Hepatocyte (in vitro differentiated cells): Measurements from ENCODE around the gene MINDY4. TPM values are rescaled to one million over a fixed set of nuclear protein-coding genes. Genes with fewer than 3 reads are reported as not detected.
"Not testable (repeated sequence)": the region's sequence is repeated elsewhere in the genome, so short reads cannot be mapped to it uniquely, and the experiment has no call there.

Experiments
- DNase-seq: peaks from one replicate; pipeline ENCODE4 v3.0.0-alpha.2; 2016; ENCODE audit warnings: low spot score
- H2AFZ ChIP-seq: fragments of 200-600 bp; sonication (generic); 2 replicates; pipeline ENCODE4 v1.6.0; 2016; ENCODE audit warnings: antibody characterized with exemption, mild to moderate bottlenecking
- H3K27ac ChIP-seq: fragments of 200-600 bp; sonication (generic); 2 replicates; pipeline ENCODE4 v1.5.1; 2016; ENCODE audit warnings: mild to moderate bottlenecking
- H3K27me3 ChIP-seq: fragments of 200-600 bp; sonication (generic); 2 replicates; pipeline ENCODE4 v1.6.1; 2016
- H3K36me3 ChIP-seq: fragments of 200-600 bp; sonication (generic); replicated peaks from 2 replicates; pipeline ENCODE4 v1.5.1; 2016; ENCODE audit warnings: low read depth; ENCODE audit not compliant: insufficient read depth
- H3K4me1 ChIP-seq: fragments of 200-600 bp; sonication (generic); 2 replicates; pipeline ENCODE4 v1.5.1; 2016; ENCODE audit warnings: mild to moderate bottlenecking, moderate library complexity; ENCODE audit not compliant: insufficient read depth
- H3K4me2 ChIP-seq: fragments of 200-600 bp; sonication (generic); 2 replicates; pipeline ENCODE4 v1.6.0; 2016
- H3K4me3 ChIP-seq: fragments of 200-600 bp; sonication (generic); 2 replicates; pipeline ENCODE4 v1.5.1; 2016; ENCODE audit warnings: mild to moderate bottlenecking
- H3K79me2 ChIP-seq: fragments of 200-600 bp; sonication (generic); 2 replicates; pipeline ENCODE4 v1.6.0; 2017; ENCODE audit warnings: mild to moderate bottlenecking
- H3K9me2 ChIP-seq: fragments of 200-600 bp; sonication (generic); replicated peaks from 2 replicates; pipeline ENCODE4 v1.6.0; 2017; ENCODE audit warnings: mild to moderate bottlenecking; ENCODE audit not compliant: insufficient read depth
- H3K9me3 ChIP-seq: fragments of 200-600 bp; sonication (generic); 2 replicates; pipeline ENCODE4 v1.5.1; 2016; ENCODE audit warnings: low read depth, mild to moderate bottlenecking
- H4K20me1 ChIP-seq: fragments of 200-600 bp; sonication (generic); 2 replicates; pipeline ENCODE4 v1.6.0; 2016; ENCODE audit warnings: mild to moderate bottlenecking; ENCODE audit not compliant: insufficient read depth, poor library complexity, severe bottlenecking
- EZH2 ChIP-seq: fragments of 200-600 bp; sonication (generic); IDR thresholded peaks from 2 replicates; pipeline ENCODE4 v1.6.1; 2016; ENCODE audit warnings: antibody characterized with exemption, mild to moderate bottlenecking, borderline replicate concordance
- EZH2phosphoT487 ChIP-seq: fragments of 200-600 bp; sonication (generic); IDR thresholded peaks from one replicate; pipeline ENCODE4 v1.6.1; 2018; ENCODE audit warnings: antibody characterized with exemption, mild to moderate bottlenecking, low read depth, moderate library complexity; ENCODE audit not compliant: unreplicated experiment, severe bottlenecking
- WGBS: methylation state at CpG from one replicate; pipeline ENCODE4 v1.1.6; 2016; ENCODE audit warnings: low lambda C conversion rate; ENCODE audit errors: missing lambda C conversion rate; 5-methylcytosine and 5-hydroxymethylcytosine counted together
- polyA plus RNA-seq: library from polyadenylated mRNA; unstranded; fragments of >200 nt; fragmentation: Nextera tagmentation; extraction: Ambion mirVana; gene quantifications from 2 replicates; pipeline ENCODE4 v1.2.1, GENCODE V29; 2016
- total RNA-seq: library from RNA; depleted of rRNA; stranded (reverse); fragments of >200 nt; gene quantifications from 2 replicates; pipeline ENCODE4 v1.2.3, GENCODE V29; 2014
- TF ChIP-seq, protein P1 (sequence below): fragments of 200-600 bp; sonication (generic); IDR thresholded peaks from 2 replicates; pipeline ENCODE4 v1.5.1; 2016; ENCODE audit warnings: antibody characterized with exemption, mild to moderate bottlenecking; ENCODE audit not compliant: poor library complexity

MINDY4 gene
- total and polyA plus RNA-seq, 2 experiments from 2014 or later, result 4.4 to 6.3 TPM

DNA sequence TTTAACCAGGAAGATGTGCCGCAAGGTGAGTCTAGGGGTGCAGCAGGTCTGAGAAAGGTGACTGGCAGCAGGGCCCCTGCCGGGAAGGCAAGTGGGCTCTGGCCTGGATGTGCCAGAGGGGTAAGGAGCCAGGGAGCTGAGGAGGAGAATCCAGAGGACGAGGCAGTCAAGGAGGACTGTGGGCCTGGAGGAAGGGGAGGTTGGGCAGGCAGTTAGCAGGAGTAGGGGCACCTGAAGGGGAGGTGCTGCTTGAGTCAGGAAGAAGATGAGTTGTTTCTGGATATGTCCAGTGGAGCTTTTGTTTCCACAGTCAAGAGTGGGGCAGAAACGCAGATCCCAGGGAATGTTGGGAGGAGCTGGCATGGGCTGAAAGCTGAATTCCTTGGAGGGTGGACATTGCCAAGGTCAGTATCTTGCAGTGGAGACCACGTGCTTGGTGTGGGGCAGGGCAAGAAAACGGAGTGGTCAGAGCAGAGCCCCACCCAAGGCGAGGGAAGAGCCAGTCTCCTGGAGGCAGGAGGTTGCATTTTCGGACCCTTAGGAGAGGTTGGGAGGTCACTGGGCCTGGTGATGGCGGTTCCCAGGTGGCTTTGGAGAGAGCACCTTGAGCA, 34.0 kb downstream of the MINDY4 start:
- TF ChIP-seq EZH2, result no peak
- TF ChIP-seq EZH2phosphoT487, result no peak
- TF ChIP-seq, protein P1, sequence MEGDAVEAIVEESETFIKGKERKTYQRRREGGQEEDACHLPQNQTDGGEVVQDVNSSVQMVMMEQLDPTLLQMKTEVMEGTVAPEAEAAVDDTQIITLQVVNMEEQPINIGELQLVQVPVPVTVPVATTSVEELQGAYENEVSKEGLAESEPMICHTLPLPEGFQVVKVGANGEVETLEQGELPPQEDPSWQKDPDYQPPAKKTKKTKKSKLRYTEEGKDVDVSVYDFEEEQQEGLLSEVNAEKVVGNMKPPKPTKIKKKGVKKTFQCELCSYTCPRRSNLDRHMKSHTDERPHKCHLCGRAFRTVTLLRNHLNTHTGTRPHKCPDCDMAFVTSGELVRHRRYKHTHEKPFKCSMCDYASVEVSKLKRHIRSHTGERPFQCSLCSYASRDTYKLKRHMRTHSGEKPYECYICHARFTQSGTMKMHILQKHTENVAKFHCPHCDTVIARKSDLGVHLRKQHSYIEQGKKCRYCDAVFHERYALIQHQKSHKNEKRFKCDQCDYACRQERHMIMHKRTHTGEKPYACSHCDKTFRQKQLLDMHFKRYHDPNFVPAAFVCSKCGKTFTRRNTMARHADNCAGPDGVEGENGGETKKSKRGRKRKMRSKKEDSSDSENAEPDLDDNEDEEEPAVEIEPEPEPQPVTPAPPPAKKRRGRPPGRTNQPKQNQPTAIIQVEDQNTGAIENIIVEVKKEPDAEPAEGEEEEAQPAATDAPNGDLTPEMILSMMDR, result no peak
- Histone ChIP-seq H3K27ac (no peak overlapping the region), H2AFZ (no peak overlapping the region), H3K4me3 (no peak overlapping the region), H3K36me3 (no peaks in the 10 kb centered on the region), H3K4me1 (peaks cover 10% of the 10 kb centered on the region), H3K79me2 (no peaks in the 10 kb centered on the region), H3K4me2 (no peak overlapping the region), H3K9me2 (no peaks in the 10 kb centered on the region), H3K9me3 (no peaks in the 10 kb centered on the region), H3K27me3 (no peaks in the 10 kb centered on the region), H4K20me1 (no peaks in the 10 kb centered on the region)
- 100% methylated on average over 9 of the region's 9 CpGs for WGBS
- no peak for DNase-seq

DNA sequence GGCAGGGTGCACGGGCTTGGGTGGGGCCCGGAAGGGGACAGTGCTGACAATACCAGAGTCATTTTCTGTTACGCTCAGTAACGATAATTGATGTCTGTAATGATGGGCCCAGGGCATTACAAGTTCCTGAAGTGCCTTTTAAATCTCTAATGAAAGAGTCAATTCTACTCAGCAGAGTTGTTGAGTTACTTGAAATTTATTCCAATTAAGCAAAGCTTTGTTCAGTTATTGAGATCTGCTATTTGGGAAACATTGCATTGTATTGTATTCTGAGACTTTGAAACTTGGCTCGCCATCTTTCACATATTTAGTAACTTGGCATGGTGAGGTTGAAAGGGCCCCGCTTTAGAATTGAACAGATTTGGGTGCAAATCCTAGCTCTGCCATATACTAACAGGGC, 34.7 kb downstream of the MINDY4 start:
- Histone ChIP-seq H3K9me3 (no peaks in the 10 kb centered on the region), H3K27me3 (no peaks in the 10 kb centered on the region), H3K36me3 (no peaks in the 10 kb centered on the region), H4K20me1 (no peaks in the 10 kb centered on the region), H3K4me1 (peaks cover 10% of the 10 kb centered on the region), H3K4me3 (no peak overlapping the region), H3K79me2 (no peaks in the 10 kb centered on the region), H3K4me2 (no peak overlapping the region), H3K27ac (no peak overlapping the region), H3K9me2 (no peaks in the 10 kb centered on the region), H2AFZ (no peak overlapping the region)
- TF ChIP-seq, protein P1, result no peak
- no peak for DNase-seq
- WGBS, result 79% methylated on average over 6 of the region's 6 CpGs

DNA sequence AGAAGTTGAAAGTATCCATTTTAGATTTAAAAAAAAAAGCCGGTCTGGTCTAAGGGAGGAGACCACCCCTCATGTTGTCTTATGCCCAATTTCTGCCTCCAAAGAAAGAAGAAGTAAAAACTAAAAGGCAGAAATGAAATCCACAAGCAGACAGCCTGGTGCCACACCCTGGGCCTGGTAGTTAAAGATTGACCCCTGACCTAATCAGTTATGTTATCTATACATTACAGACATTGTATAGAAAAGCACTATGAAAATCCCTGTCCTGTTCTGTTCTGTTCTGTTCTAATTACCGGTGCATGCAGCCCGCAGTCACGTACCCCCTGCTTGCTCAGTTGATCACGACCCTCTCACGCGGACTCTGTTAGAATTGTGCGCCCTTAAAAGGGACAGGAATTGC, 36.3 kb downstream of the MINDY4 start:
- H3K36me3 ChIP-seq, H3K9me2 ChIP-seq, H4K20me1 ChIP-seq, H3K9me3 ChIP-seq, H3K4me2 ChIP-seq, H3K79me2 ChIP-seq, H3K4me3 ChIP-seq, H3K27me3 ChIP-seq, H3K27ac ChIP-seq, DNase-seq, H2AFZ ChIP-seq: not testable (repeated sequence)
- 96% methylated on average over 8 of the region's 8 CpGs for WGBS
- peaks cover 10% of the 10 kb centered on the region for H3K4me1 ChIP-seq

DNA sequence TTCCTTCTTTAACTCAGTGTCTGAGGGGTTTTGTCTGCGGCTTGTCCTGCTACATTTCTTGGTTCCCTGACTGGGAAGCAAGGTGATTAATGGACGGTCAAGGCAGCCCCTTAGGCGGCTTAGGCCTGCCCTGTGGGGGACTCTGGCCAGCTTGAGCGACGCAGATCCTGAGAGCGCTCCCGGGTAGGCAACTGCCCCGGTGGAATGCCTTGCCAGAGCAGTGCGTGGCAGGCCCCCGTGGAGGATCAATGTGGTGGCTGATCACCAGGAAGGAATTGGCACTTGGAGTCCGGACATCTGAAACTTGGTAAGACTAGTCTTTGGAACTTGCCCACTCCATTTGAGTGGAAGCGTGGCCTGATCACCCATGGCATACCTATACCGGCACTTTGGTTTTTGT, 36.7 kb downstream of the MINDY4 start:
- not testable (repeated sequence) for H3K4me2 ChIP-seq, H3K36me3 ChIP-seq, H3K79me2 ChIP-seq, H2AFZ ChIP-seq, H3K4me3 ChIP-seq, H4K20me1 ChIP-seq, DNase-seq, H3K9me3 ChIP-seq, H3K9me2 ChIP-seq, H3K27me3 ChIP-seq, H3K27ac ChIP-seq
- H3K4me1 ChIP-seq, result peaks cover 10% of the 10 kb centered on the region
- 89% methylated on average over 13 of the region's 13 CpGs for WGBS

DNA sequence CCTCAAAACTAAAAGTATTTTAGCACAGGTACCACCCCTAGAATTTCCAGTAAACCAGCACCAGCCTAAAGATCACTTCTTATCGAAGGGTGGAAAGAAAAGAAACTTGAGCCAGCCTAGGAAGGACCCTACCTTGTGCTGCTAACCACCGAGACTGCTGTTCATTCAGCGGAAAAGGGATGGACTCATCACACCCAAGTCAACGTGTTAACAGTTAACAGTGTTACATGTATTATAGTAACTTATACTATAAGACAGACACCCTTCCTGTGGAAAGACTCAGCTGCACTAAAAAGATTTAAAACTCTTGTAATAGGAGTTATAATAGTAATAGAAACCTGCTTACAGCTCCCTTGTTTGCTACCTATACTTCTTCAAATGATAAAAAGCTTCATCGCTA, 39.8 kb downstream of the MINDY4 start:
- Histone ChIP-seq H3K9me3 (no peaks in the 10 kb centered on the region), H3K27ac (no peak overlapping the region), H3K4me2 (no peak overlapping the region), H2AFZ (no peak overlapping the region), H3K9me2 (no peaks in the 10 kb centered on the region), H3K36me3 (no peaks in the 10 kb centered on the region), H3K27me3 (no peaks in the 10 kb centered on the region), H3K4me1 (no peaks in the 10 kb centered on the region), H3K79me2 (no peaks in the 10 kb centered on the region), H3K4me3 (no peak overlapping the region), H4K20me1 (no peaks in the 10 kb centered on the region)
- TF ChIP-seq EZH2, result no peak
- no peak for TF ChIP-seq EZH2phosphoT487
- TF ChIP-seq, protein P1, result no peak
- WGBS, result 94% methylated on average over 5 of the region's 5 CpGs
- no peak for DNase-seq
